HepG2 (cell line): ENCODE results near the gene IL17D.

ENCODE experiments used
- CTCF ChIP-seq: sonication (generic); formaldehyde crosslinking; IDR thresholded peaks from 2 replicates; pipeline ENCODE4 v1.5.0; 2020; ENCODE audit warnings: mild to moderate bottlenecking, missing genetic modification reagents, moderate library complexity
- NR2C2 ChIP-seq: sonication (generic); formaldehyde crosslinking; IDR thresholded peaks from 2 replicates; pipeline ENCODE4 v1.4.0; 2020; ENCODE audit warnings: missing genetic modification reagents, mild to moderate bottlenecking, moderate library complexity, borderline replicate concordance
- POLR2A ChIP-seq, 2 experiments: IDR thresholded peaks; 2 replicates each; pipeline ENCODE4 v1.6.1; 2011; ENCODE audit warnings: low read depth in 2 of 2, low read length in 2 of 2, mild to moderate bottlenecking in 1 of 2, moderate library complexity in 1 of 2; ENCODE audit not compliant: insufficient read depth in 1 of 2
- RBAK ChIP-seq: sonication (generic); formaldehyde crosslinking; IDR thresholded peaks from 2 replicates; pipeline ENCODE4 v1.5.1; 2020; ENCODE audit warnings: mild to moderate bottlenecking, missing genetic modification reagents
- RELA ChIP-seq: sonication (generic); formaldehyde crosslinking; IDR thresholded peaks from 2 replicates; pipeline ENCODE4 v1.4.0; 2020; ENCODE audit warnings: missing genetic modification reagents
- SRSF9 ChIP-seq: fragments of 200-400 bp; formaldehyde crosslinking; IDR thresholded peaks from 2 replicates; pipeline ENCODE4 v1.6.1; 2018; ENCODE audit warnings: borderline replicate concordance, mild to moderate bottlenecking, low read depth, low read length; ENCODE audit not compliant: insufficient read depth, poor library complexity, severe bottlenecking
- TAF1 ChIP-seq: sonication (generic); formaldehyde crosslinking; IDR thresholded peaks from 2 replicates; pipeline ENCODE4 v1.4.0; 2020; ENCODE audit warnings: missing genetic modification reagents
- ZFAT ChIP-seq: sonication (generic); formaldehyde crosslinking; conservative IDR thresholded peaks from 2 replicates; pipeline ENCODE4 v1.8.1; 2023; ENCODE audit warnings: missing genetic modification reagents, inconsistent platforms
- ZNF33B ChIP-seq: sonication (generic); formaldehyde crosslinking; IDR thresholded peaks from 2 replicates; pipeline ENCODE4 v1.5.1; 2020; ENCODE audit warnings: mild to moderate bottlenecking, missing genetic modification reagents
- ZNF674 ChIP-seq: sonication (generic); formaldehyde crosslinking; IDR thresholded peaks from 2 replicates; pipeline ENCODE4 v1.5.0; 2020; ENCODE audit warnings: low read depth, mild to moderate bottlenecking, missing genetic modification reagents

GRCh38 chr13:20715330-20715712, 11.8 kb downstream of the IL17D start:
- TF ChIP-seq POLR2A (IDR thresholded peaks at IDR 0.05; ENCODE audit: insufficient read depth in 1 of 2, low read depth in 2 of 2, low read length in 2 of 2) (no peak), RBAK (CRISPR knock-in tag) (no peak), CTCF (CRISPR knock-in tag) (no peak), ZFAT (CRISPR knock-in tag) (no peak), SRSF9 (no peak), RELA (no peak), NR2C2 (CRISPR knock-in tag) (no peak), ZNF674 (no peak), ZNF33B (CRISPR knock-in tag) (no peak), TAF1 (CRISPR knock-in tag) (no peak)
